ENCODE results near the gene STX1B. TPM values are rescaled to one million over a fixed set of nuclear protein-coding genes. Genes with fewer than 3 reads are reported as not detected.
A peak's percentile ranks its signal among the peaks of the same experiment; 100 is the strongest.

Gene STX1B
- total and polyA plus RNA-seq, 2 donors (not counting 3 experiments of a cell fraction or from before 2014, with no cell fraction given), result 0.11 to 0.14 TPM

GRCh38 chr16:30979170-30980022 lies 31.0 kb downstream of the STX1B start:
- no peaks in the 10 kb centered on the region for H3K9me1 ChIP-seq (replicated peaks; ENCODE audit: control insufficient read depth, extremely low read depth, insufficient read depth, low read length)
- no TSS peak for BruUV-seq (replicated peaks)
- H3K27ac ChIP-seq (ENCODE audit: insufficient read depth, low read depth, low read length), result no peak overlapping the region
- ChIA-PET CTCF (interaction anchor here (1.2 kb wide), 1 partner anchor 163 kb away, joined by 3 read pairs; no protein-coding TSS in a partner anchor), POLR2A (no interaction called here)
- FAIRE-seq (no peak), DNase-seq (ENCODE audit: low read depth, low spot score) (no peak)
- no peak overlapping the region for H3K9ac ChIP-seq (replicated peaks; ENCODE audit: extremely low read depth, insufficient read depth, low read length)
- H3K9me3 ChIP-seq (replicated peaks; ENCODE audit: control insufficient read depth, insufficient read depth, low read length), result no peaks in the 10 kb centered on the region
- H2AFZ ChIP-seq (ENCODE audit: low read depth, low read length), result no peak overlapping the region
- H3K79me2 ChIP-seq (ENCODE audit: control insufficient read depth, insufficient read depth, low read length), result no peaks in the 10 kb centered on the region
- H3K36me3 ChIP-seq (ENCODE audit: control insufficient read depth in 2 of 2, extremely low read depth in 1 of 2, insufficient read depth in 2 of 2, low read length in 2 of 2), result peaks cover 12 to 37% of the 10 kb centered on the region in 2 experiments
- H4K20me1 ChIP-seq (replicated peaks; ENCODE audit: control insufficient read depth, extremely low read depth, insufficient read depth, low read length), result no peaks in the 10 kb centered on the region
- intact Hi-C loops (cut with micrococcal nuclease), result loop anchor here (10.0 kb wide), 1 partner anchor 715 kb away; no protein-coding TSS in a partner anchor
- H3K4me1 ChIP-seq (ENCODE audit: control insufficient read depth, extremely low read depth, insufficient read depth, low read length), result no peaks in the 10 kb centered on the region
- TF ChIP-seq, protein P1, sequence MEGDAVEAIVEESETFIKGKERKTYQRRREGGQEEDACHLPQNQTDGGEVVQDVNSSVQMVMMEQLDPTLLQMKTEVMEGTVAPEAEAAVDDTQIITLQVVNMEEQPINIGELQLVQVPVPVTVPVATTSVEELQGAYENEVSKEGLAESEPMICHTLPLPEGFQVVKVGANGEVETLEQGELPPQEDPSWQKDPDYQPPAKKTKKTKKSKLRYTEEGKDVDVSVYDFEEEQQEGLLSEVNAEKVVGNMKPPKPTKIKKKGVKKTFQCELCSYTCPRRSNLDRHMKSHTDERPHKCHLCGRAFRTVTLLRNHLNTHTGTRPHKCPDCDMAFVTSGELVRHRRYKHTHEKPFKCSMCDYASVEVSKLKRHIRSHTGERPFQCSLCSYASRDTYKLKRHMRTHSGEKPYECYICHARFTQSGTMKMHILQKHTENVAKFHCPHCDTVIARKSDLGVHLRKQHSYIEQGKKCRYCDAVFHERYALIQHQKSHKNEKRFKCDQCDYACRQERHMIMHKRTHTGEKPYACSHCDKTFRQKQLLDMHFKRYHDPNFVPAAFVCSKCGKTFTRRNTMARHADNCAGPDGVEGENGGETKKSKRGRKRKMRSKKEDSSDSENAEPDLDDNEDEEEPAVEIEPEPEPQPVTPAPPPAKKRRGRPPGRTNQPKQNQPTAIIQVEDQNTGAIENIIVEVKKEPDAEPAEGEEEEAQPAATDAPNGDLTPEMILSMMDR (IDR thresholded peaks at IDR 0.05; ENCODE audit: extremely low read depth in 1 of 2, insufficient read depth in 1 of 2, low read depth in 1 of 2, low read length in 2 of 2), result no peak
- TF ChIP-seq POLR2AphosphoS5 (IDR thresholded peaks at IDR 0.05; ENCODE audit: insufficient read depth, low read depth, low read length), result no peak
- TF ChIP-seq POLR2A (IDR thresholded peaks at IDR 0.05; ENCODE audit: low read depth, low read length), result no peak
- H3K4me3 ChIP-seq (replicated peaks in 1 of 3; ENCODE audit: insufficient read depth in 1 of 3, low read depth in 1 of 3, low read length in 3 of 3), result no peak overlapping the region
- H3K4me2 ChIP-seq (ENCODE audit: insufficient read depth, low read length), result no peak overlapping the region
- no peaks in the 10 kb centered on the region for H3K27me3 ChIP-seq (ENCODE audit: control insufficient read depth in 2 of 2, insufficient read depth in 2 of 2, low read length in 2 of 2)
- dilution Hi-C loops (cut with MboI; ENCODE audit: extremely low pct_ligation_motif_present, low sequenced_read_pairs), result no loop called here

GRCh38 chr16:30977502-30977901 lies 32.9 kb downstream of the STX1B start:
- Histone ChIP-seq H3K79me2 (ENCODE audit: control insufficient read depth, insufficient read depth, low read length) (no peaks in the 10 kb centered on the region), H3K4me2 (ENCODE audit: insufficient read depth, low read length) (no peak overlapping the region), H3K4me1 (ENCODE audit: control insufficient read depth, extremely low read depth, insufficient read depth, low read length) (no peaks in the 10 kb centered on the region), H3K36me3 (ENCODE audit: control insufficient read depth in 2 of 2, extremely low read depth in 1 of 2, insufficient read depth in 2 of 2, low read length in 2 of 2) (peaks cover 19 to 46% of the 10 kb centered on the region in 2 experiments), H3K27ac (ENCODE audit: insufficient read depth, low read depth, low read length) (no peak overlapping the region), H3K9me3 (replicated peaks; ENCODE audit: control insufficient read depth, insufficient read depth, low read length) (no peaks in the 10 kb centered on the region), H3K9me1 (replicated peaks; ENCODE audit: control insufficient read depth, extremely low read depth, insufficient read depth, low read length) (no peaks in the 10 kb centered on the region), H3K27me3 (ENCODE audit: control insufficient read depth in 2 of 2, insufficient read depth in 2 of 2, low read length in 2 of 2) (no peaks in the 10 kb centered on the region), H3K9ac (replicated peaks; ENCODE audit: extremely low read depth, insufficient read depth, low read length) (no peak overlapping the region), H4K20me1 (replicated peaks; ENCODE audit: control insufficient read depth, extremely low read depth, insufficient read depth, low read length) (no peaks in the 10 kb centered on the region), H2AFZ (ENCODE audit: low read depth, low read length) (no peak overlapping the region), H3K4me3 (replicated peaks in 1 of 3; ENCODE audit: insufficient read depth in 1 of 3, low read depth in 1 of 3, low read length in 3 of 3) (no peak overlapping the region)
- DNase-seq (ENCODE audit: low read depth, low spot score) (no peak), FAIRE-seq (no peak)
- dilution Hi-C loops (cut with MboI; ENCODE audit: extremely low pct_ligation_motif_present, low sequenced_read_pairs), result no loop called here
- CTCF ChIA-PET, result no interaction called here
- intact Hi-C loops (cut with micrococcal nuclease), result no loop called here
- TF ChIP-seq FOS (IDR thresholded peaks at IDR 0.05; ENCODE audit: borderline replicate concordance, insufficient read depth, low read length) (no peak), EZH2 (IDR thresholded peaks at IDR 0.05; ENCODE audit: borderline replicate concordance, low read depth, low read length, severe bottlenecking) (no peak), JUN (IDR thresholded peaks at IDR 0.05; ENCODE audit: borderline replicate concordance, insufficient read depth, insufficient read length, low read depth) (no peak)
- TF ChIP-seq, protein P1 (IDR thresholded peaks at IDR 0.05; ENCODE audit: extremely low read depth in 1 of 2, insufficient read depth in 1 of 2, low read depth in 1 of 2, low read length in 2 of 2), result peak; percentile 33 to 36
- BruUV-seq (replicated peaks), result no TSS peak
- POLR2A ChIA-PET, result no interaction called here

Measured in endothelial cell of umbilical vein (primary cell).